ENCODE measurements around the gene MBOAT1.

DNA sequence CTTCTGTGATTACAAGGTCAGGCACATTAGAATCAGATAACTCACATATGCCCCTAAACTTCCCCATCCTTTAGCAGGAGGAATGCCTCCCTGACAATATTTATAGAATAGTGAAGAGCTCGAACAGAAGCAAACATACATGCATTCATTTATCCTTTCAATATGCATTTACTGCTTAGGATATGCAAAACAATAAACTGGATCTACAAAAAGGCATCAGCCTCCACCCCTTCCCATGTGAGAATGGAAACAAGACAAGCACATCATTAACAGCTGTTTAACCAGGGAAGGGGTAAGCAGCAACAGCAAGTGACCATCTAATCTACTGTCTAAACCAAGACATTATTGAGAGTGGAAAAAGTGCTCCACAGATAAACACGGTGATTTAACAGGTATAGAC lies 107.6 kb downstream of the MBOAT1 start:
- TF ChIP-seq, protein P1, sequence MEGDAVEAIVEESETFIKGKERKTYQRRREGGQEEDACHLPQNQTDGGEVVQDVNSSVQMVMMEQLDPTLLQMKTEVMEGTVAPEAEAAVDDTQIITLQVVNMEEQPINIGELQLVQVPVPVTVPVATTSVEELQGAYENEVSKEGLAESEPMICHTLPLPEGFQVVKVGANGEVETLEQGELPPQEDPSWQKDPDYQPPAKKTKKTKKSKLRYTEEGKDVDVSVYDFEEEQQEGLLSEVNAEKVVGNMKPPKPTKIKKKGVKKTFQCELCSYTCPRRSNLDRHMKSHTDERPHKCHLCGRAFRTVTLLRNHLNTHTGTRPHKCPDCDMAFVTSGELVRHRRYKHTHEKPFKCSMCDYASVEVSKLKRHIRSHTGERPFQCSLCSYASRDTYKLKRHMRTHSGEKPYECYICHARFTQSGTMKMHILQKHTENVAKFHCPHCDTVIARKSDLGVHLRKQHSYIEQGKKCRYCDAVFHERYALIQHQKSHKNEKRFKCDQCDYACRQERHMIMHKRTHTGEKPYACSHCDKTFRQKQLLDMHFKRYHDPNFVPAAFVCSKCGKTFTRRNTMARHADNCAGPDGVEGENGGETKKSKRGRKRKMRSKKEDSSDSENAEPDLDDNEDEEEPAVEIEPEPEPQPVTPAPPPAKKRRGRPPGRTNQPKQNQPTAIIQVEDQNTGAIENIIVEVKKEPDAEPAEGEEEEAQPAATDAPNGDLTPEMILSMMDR (IDR thresholded peaks at IDR 0.05; ENCODE audit: poor library complexity, severe bottlenecking) = no peak
- no peak for TF ChIP-seq POLR2AphosphoS5 (IDR thresholded peaks at IDR 0.05)
- TF ChIP-seq TAF1 (IDR thresholded peaks at IDR 0.05; ENCODE audit: low read depth) = no peak
- TF ChIP-seq RAD21 (conservative IDR thresholded peaks at IDR 0.05) = no peak
- TF ChIP-seq, protein P2, sequence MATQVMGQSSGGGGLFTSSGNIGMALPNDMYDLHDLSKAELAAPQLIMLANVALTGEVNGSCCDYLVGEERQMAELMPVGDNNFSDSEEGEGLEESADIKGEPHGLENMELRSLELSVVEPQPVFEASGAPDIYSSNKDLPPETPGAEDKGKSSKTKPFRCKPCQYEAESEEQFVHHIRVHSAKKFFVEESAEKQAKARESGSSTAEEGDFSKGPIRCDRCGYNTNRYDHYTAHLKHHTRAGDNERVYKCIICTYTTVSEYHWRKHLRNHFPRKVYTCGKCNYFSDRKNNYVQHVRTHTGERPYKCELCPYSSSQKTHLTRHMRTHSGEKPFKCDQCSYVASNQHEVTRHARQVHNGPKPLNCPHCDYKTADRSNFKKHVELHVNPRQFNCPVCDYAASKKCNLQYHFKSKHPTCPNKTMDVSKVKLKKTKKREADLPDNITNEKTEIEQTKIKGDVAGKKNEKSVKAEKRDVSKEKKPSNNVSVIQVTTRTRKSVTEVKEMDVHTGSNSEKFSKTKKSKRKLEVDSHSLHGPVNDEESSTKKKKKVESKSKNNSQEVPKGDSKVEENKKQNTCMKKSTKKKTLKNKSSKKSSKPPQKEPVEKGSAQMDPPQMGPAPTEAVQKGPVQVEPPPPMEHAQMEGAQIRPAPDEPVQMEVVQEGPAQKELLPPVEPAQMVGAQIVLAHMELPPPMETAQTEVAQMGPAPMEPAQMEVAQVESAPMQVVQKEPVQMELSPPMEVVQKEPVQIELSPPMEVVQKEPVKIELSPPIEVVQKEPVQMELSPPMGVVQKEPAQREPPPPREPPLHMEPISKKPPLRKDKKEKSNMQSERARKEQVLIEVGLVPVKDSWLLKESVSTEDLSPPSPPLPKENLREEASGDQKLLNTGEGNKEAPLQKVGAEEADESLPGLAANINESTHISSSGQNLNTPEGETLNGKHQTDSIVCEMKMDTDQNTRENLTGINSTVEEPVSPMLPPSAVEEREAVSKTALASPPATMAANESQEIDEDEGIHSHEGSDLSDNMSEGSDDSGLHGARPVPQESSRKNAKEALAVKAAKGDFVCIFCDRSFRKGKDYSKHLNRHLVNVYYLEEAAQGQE (IDR thresholded peaks at IDR 0.05; ENCODE audit: borderline replicate concordance) = no peak
- TF ChIP-seq EP300 (conservative IDR thresholded peaks at IDR 0.05; ENCODE audit: poor library complexity, severe bottlenecking) = no peak
- TF ChIP-seq SMC3 (conservative IDR thresholded peaks at IDR 0.05; ENCODE audit: poor library complexity) = no peak
- no peak for TF ChIP-seq EZH2 (IDR thresholded peaks at IDR 0.05; ENCODE audit: borderline replicate concordance, insufficient read depth, low read length, poor library complexity, severe bottlenecking)
